ENCODE data around the gene HSPA12B. TPM values are rescaled to one million over a fixed set of nuclear protein-coding genes. Genes with fewer than 3 reads are reported as not detected.

Gene HSPA12B
- polyA plus RNA-seq, 1 of the 3 experiments (the other 2 are of a cell fraction): 0.46 TPM

- TF ChIP-seq ELF1 (IDR thresholded peaks at IDR 0.05) (no peak), NFIC (IDR thresholded peaks at IDR 0.05; ENCODE audit: borderline replicate concordance) (no peak), POLR2AphosphoS5 (IDR thresholded peaks at IDR 0.05; ENCODE audit: low read depth, low read length) (no peak), JUND (IDR thresholded peaks at IDR 0.05) (no peak), USF2 (IDR thresholded peaks at IDR 0.05; ENCODE audit: borderline replicate concordance, low read depth, low read length) (no peak), GATA2 (CRISPR knock-in tag; IDR thresholded peaks at IDR 0.05) (no peak), MEF2A (IDR thresholded peaks at IDR 0.05; ENCODE audit: borderline replicate concordance, low read depth) (no peak), RCOR1 (IDR thresholded peaks at IDR 0.05; ENCODE audit: low read length) (no peak), MXI1 (IDR thresholded peaks at IDR 0.05; ENCODE audit: low read depth, low read length) (no peak), EP300 (IDR thresholded peaks at IDR 0.05; ENCODE audit: borderline replicate concordance in 1 of 2, low read depth in 1 of 2, low read length in 1 of 2) (no peak), RFX5 (IDR thresholded peaks at IDR 0.05; ENCODE audit: low read length) (no peak), CHD2 (IDR thresholded peaks at IDR 0.05; ENCODE audit: low read length, partially characterized antibody) (no peak), PBX3 (IDR thresholded peaks at IDR 0.05) (no peak), FOXJ3 (CRISPR knock-in tag; IDR thresholded peaks at IDR 0.05) (no peak), MAX (IDR thresholded peaks at IDR 0.05; ENCODE audit: low read depth) (no peak), RXRA (IDR thresholded peaks at IDR 0.05; ENCODE audit: borderline replicate concordance, low read depth) (no peak)
- no peaks in the 10 kb centered on the region for H3K9me2 ChIP-seq
- no peaks in the 10 kb centered on the region for H3K9me3 ChIP-seq
- H3K4me1 ChIP-seq (ENCODE audit: control insufficient read depth in 1 of 2, insufficient read depth in 2 of 2, low read depth in 1 of 2, low read length in 1 of 2): peaks cover 0 to 25% of the 10 kb centered on the region in 2 experiments; a peak in 1 of 4 replicates
- H3K4me2 ChIP-seq: no peak overlapping the region
- no peaks in the 10 kb centered on the region for H4K20me1 ChIP-seq (ENCODE audit: insufficient read depth)
- no peak overlapping the region for H3K4me3 ChIP-seq (ENCODE audit: low read depth in 2 of 2, low read length in 1 of 2)
- DNase-seq: peak; percentile 58
- H3F3A ChIP-seq (replicated peaks; ENCODE audit: insufficient read depth): no peaks in the 10 kb centered on the region
- ChIA-PET CTCF (interaction anchor here (0.9 to 3.5 kb wide), 6 partner anchors 9 to 76 kb away, joined by 3 to 25 read pairs (median 7); no protein-coding TSS in a partner anchor), POLR2A (no interaction called here)
- no peaks in the 10 kb centered on the region for H3K27me3 ChIP-seq (ENCODE audit: insufficient read depth)
- no peak overlapping the region for H2AFZ ChIP-seq (ENCODE audit: low read depth)
- H3K9ac ChIP-seq: no peak overlapping the region
- H3K27ac ChIP-seq (ENCODE audit: low read depth in 2 of 2, low read length in 1 of 2): no peak overlapping the region
- H3K79me2 ChIP-seq (ENCODE audit: insufficient read depth): no peaks in the 10 kb centered on the region
- H3K36me3 ChIP-seq (replicated peaks in 1 of 2; ENCODE audit: control insufficient read depth in 1 of 2, insufficient read depth in 2 of 2, low read length in 1 of 2): no peaks in the 10 kb centered on the region
- WGBS (ENCODE audit: low lambda C conversion rate): 45% methylated on average over 5 of the region's 7 CpGs
Measured at GRCh38 chr20:3741836-3742458, 9.5 kb downstream of the HSPA12B start.

GRCh38 chr20:3743251-3743650 is 10.8 kb downstream of the HSPA12B start:
- no peaks in the 10 kb centered on the region for H3F3A ChIP-seq (replicated peaks; ENCODE audit: insufficient read depth)
- CTCF ChIA-PET: interaction anchor here (1.0 to 1.6 kb wide), 3 partner anchors 27 to 38 kb away, joined by 3 to 5 read pairs (median 3); partner anchors contain the start of gene SPEF1
- H3K4me1 ChIP-seq (ENCODE audit: control insufficient read depth in 1 of 2, insufficient read depth in 2 of 2, low read depth in 1 of 2, low read length in 1 of 2): peaks cover 0 to 25% of the 10 kb centered on the region in 2 experiments; a peak in 1 of 4 replicates
- no peak overlapping the region for H2AFZ ChIP-seq (ENCODE audit: low read depth)
- 82% methylated on average over 2 of the region's 2 CpGs for WGBS (ENCODE audit: low lambda C conversion rate)
- no peaks in the 10 kb centered on the region for H4K20me1 ChIP-seq (ENCODE audit: insufficient read depth)
- POLR2A ChIA-PET: no interaction called here
- H3K4me3 ChIP-seq (ENCODE audit: low read depth in 2 of 2, low read length in 1 of 2): no peak overlapping the region
- no peaks in the 10 kb centered on the region for H3K36me3 ChIP-seq (replicated peaks in 1 of 2; ENCODE audit: control insufficient read depth in 1 of 2, insufficient read depth in 2 of 2, low read length in 1 of 2)
- H3K9me2 ChIP-seq: no peaks in the 10 kb centered on the region
- H3K9me3 ChIP-seq: no peaks in the 10 kb centered on the region
- no peak for DNase-seq
- no peaks in the 10 kb centered on the region for H3K27me3 ChIP-seq (ENCODE audit: insufficient read depth)
- H3K27ac ChIP-seq (ENCODE audit: low read depth in 2 of 2, low read length in 1 of 2): no peak overlapping the region
- no peak overlapping the region for H3K4me2 ChIP-seq
- H3K79me2 ChIP-seq (ENCODE audit: insufficient read depth): no peaks in the 10 kb centered on the region
- H3K9ac ChIP-seq: no peak overlapping the region
- TF ChIP-seq GATA2 (CRISPR knock-in tag; IDR thresholded peaks at IDR 0.05): no peak
- no peak for TF ChIP-seq TAF1 (IDR thresholded peaks at IDR 0.05; ENCODE audit: borderline replicate concordance, low read depth, low read length)
- TF ChIP-seq IRF3 (IDR thresholded peaks at IDR 0.05; ENCODE audit: low read depth, low read length): no peak
- no peak for TF ChIP-seq GABPA (IDR thresholded peaks at IDR 0.05; ENCODE audit: low read depth)
- no peak for TF ChIP-seq ZBTB33 (IDR thresholded peaks at IDR 0.05; ENCODE audit: borderline replicate concordance, low read depth)
- TF ChIP-seq EZH2phosphoT487 (IDR thresholded peaks at IDR 0.05; ENCODE audit: borderline replicate concordance, low read depth): no peak
- no peak for TF ChIP-seq CTCF (IDR thresholded peaks at IDR 0.05)
